ENCODE results near the gene CYSLTR2. TPM values are rescaled to one million over a fixed set of nuclear protein-coding genes. Genes with fewer than 3 reads are reported as not detected.

Gene CYSLTR2
- total and polyA plus RNA-seq, 12 donors = 0.50 to 41.6 (median 12.8) TPM

DNA sequence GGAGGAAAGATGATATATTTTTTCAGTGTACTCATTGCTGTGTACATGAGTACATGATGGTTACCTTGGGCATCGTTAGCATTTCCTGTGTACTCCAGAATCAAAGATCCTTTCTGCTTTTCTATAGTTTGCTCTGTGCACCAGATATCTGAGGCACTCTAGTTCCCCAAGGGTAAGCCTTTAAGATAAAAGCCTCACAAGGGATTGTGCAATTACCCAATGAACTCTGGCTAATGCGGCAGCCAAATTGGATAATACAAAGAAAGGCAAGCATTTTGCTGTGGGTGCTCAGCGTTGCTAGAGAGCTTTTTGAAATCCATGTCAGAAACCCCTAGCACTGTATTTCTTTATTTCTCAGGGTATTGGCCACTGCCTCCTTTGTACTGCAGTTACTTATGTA is 2.9 kb downstream of the CYSLTR2 start:
- DNase-seq = peak in 1 of 7 donors; percentile 32
- peaks cover 30 to 43% of the 10 kb centered on the region in 2 donors for H3K4me1 ChIP-seq (replicated peaks in 1 of 2)
- peak overlapping the region in 1 of 4 donors; percentile 14 for H3K4me3 ChIP-seq
- H3K9me3 ChIP-seq (replicated peaks in 1 of 3) = no peaks in the 10 kb centered on the region
- H3K36me3 ChIP-seq (replicated peaks in 1 of 2) = no peaks in the 10 kb centered on the region
- no peaks in the 10 kb centered on the region for H3K27me3 ChIP-seq
- no peak overlapping the region for H3K27ac ChIP-seq
- TF ChIP-seq, protein P1, sequence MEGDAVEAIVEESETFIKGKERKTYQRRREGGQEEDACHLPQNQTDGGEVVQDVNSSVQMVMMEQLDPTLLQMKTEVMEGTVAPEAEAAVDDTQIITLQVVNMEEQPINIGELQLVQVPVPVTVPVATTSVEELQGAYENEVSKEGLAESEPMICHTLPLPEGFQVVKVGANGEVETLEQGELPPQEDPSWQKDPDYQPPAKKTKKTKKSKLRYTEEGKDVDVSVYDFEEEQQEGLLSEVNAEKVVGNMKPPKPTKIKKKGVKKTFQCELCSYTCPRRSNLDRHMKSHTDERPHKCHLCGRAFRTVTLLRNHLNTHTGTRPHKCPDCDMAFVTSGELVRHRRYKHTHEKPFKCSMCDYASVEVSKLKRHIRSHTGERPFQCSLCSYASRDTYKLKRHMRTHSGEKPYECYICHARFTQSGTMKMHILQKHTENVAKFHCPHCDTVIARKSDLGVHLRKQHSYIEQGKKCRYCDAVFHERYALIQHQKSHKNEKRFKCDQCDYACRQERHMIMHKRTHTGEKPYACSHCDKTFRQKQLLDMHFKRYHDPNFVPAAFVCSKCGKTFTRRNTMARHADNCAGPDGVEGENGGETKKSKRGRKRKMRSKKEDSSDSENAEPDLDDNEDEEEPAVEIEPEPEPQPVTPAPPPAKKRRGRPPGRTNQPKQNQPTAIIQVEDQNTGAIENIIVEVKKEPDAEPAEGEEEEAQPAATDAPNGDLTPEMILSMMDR (IDR thresholded peaks at IDR 0.05) = no peak
- no peak for TF ChIP-seq POLR2A (IDR thresholded peaks at IDR 0.05)
- intact Hi-C loops (cut with DNase I) = no loop called here
- 24 to 45% (median 39%) methylated on average over 3 of the region's 3 CpGs for WGBS, 4 donors

- no peaks in the 10 kb centered on the region for H3K27me3 ChIP-seq
- H3K4me1 ChIP-seq (replicated peaks in 1 of 2) = peaks cover 27 to 35% of the 10 kb centered on the region in 2 donors
- peaks cover 0 to 2% (median 0%) of the 10 kb centered on the region in 3 donors for H3K9me3 ChIP-seq (replicated peaks in 1 of 3)
- intact Hi-C loops (cut with DNase I) = loop anchor here in 1 of 2 donors (10.0 kb wide), 1 partner anchor 64 kb away; no protein-coding TSS in a partner anchor
- DNase-seq = peak in 2 of 7 donors; percentile 24 to 42
- no peaks in the 10 kb centered on the region for H3K36me3 ChIP-seq (replicated peaks in 1 of 2)
- no peak overlapping the region for H3K4me3 ChIP-seq
- peak overlapping the region in 4 of 5 donors; percentile 35 to 79 (median 60) for H3K27ac ChIP-seq
- TF ChIP-seq, protein P1 (IDR thresholded peaks at IDR 0.05) = no peak
- no peak for TF ChIP-seq POLR2A (IDR thresholded peaks at IDR 0.05)
- WGBS, 4 donors = 15 to 22% (median 19%) methylated on average over 4 of the region's 4 CpGs
Observed at GRCh38 chr13:48660361-48661076, 6.8 kb downstream of the CYSLTR2 start.

- TF ChIP-seq, protein P1 (IDR thresholded peaks at IDR 0.05) = no peak
- TF ChIP-seq POLR2A (IDR thresholded peaks at IDR 0.05) = no peak
- no peaks in the 10 kb centered on the region for H3K27me3 ChIP-seq
- H3K9me3 ChIP-seq (replicated peaks in 1 of 3) = peaks cover 0 to 7% (median 0%) of the 10 kb centered on the region in 3 donors
- H3K36me3 ChIP-seq (replicated peaks in 1 of 2) = no peaks in the 10 kb centered on the region
- no peak overlapping the region for H3K4me3 ChIP-seq
- WGBS, 4 donors = 41 to 61% (median 52%) methylated on average over 5 of the region's 5 CpGs
- peak in 1 of 7 donors; percentile 13 for DNase-seq
- H3K4me1 ChIP-seq (replicated peaks in 1 of 2) = peaks cover 27 to 32% of the 10 kb centered on the region in 2 donors
- intact Hi-C loops (cut with DNase I) = loop anchor here in 1 of 2 donors (10.0 kb wide), 1 partner anchor 64 kb away; no protein-coding TSS in a partner anchor
- H3K27ac ChIP-seq = peak overlapping the region in 2 of 5 donors; percentile 51 to 68
Observed at GRCh38 chr13:48661107-48661506, 7.4 kb downstream of the CYSLTR2 start.

DNA sequence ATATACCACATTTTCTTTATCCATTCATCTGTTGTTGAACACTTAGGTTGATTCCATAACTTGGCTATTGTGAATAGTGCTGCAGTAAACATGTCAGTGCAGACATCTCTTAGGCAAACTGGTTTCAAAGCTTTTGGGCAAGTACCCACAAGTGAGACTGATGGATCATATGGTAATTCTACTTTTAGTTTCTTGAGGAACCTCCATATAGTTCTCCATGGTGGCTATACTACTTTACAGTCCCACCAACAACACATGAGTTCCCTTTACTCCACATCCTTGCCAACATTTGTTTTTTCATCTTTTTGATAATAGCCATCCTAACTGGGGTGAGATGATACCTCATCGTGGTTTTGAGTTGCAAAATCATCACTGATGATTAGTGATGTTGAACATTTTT is 8.5 kb downstream of the CYSLTR2 start:
- Histone ChIP-seq H3K4me3 (no peak overlapping the region), H3K36me3 (replicated peaks in 1 of 2) (no peaks in the 10 kb centered on the region), H3K4me1 (replicated peaks in 1 of 2) (peaks cover 21% of the 10 kb centered on the region in 2 donors), H3K27me3 (no peaks in the 10 kb centered on the region), H3K9me3 (replicated peaks in 1 of 3) (peaks cover 0 to 13% (median 0%) of the 10 kb centered on the region in 3 donors), H3K27ac (no peak overlapping the region)
- 79 to 90% (median 89%) methylated on average over 1 of the region's 1 CpG for WGBS, 4 donors
- intact Hi-C loops (cut with DNase I) = loop anchor here in 1 of 2 donors (10.0 kb wide), 1 partner anchor 63 kb away; no protein-coding TSS in a partner anchor
- TF ChIP-seq, protein P1 (IDR thresholded peaks at IDR 0.05) = no peak
- no peak for TF ChIP-seq POLR2A (IDR thresholded peaks at IDR 0.05)
- no peak for DNase-seq

Data from adrenal gland (tissue), 12 donors.